HFFc6 (cell line): ENCODE data around the gene G2E3. TPM values are rescaled to one million over a fixed set of nuclear protein-coding genes. Genes with fewer than 3 reads are reported as not detected.

Source experiments
- DNase-seq: peaks from one replicate; pipeline ENCODE4 v3.0.0-alpha.2; 2018
- H3K27ac Mint-ChIP-seq: 2 replicates; pipeline ENCODE4 v1.8.0; 2020; ENCODE audit warnings: mild to moderate bottlenecking, mixed read lengths
- H3K27me3 Mint-ChIP-seq: 2 replicates; pipeline ENCODE4 v1.8.0; 2021; ENCODE audit warnings: mild to moderate bottlenecking, moderate library complexity, mixed read lengths; ENCODE audit not compliant: insufficient read depth
- H3K36me3 Mint-ChIP-seq: 2 replicates; pipeline ENCODE4 v1.8.0; 2021; ENCODE audit warnings: low read depth, mixed read lengths
- H3K4me1 Mint-ChIP-seq: 2 replicates; pipeline ENCODE4 v1.8.0; 2020; ENCODE audit warnings: low read depth, mixed read lengths
- H3K4me3 Mint-ChIP-seq: 2 replicates; pipeline ENCODE4 v1.8.0; 2020; ENCODE audit warnings: mild to moderate bottlenecking, moderate library complexity, mixed read lengths
- H3K9me3 Mint-ChIP-seq: 2 replicates; pipeline ENCODE4 v1.8.0; 2020; ENCODE audit warnings: mild to moderate bottlenecking, mixed read lengths
- total RNA-seq, 6 experiments: library from RNA; stranded (reverse); fragmentation: NEBNext Ultra II Directional; extraction: Animal tissue kit (Norgen Biotek cat#: 25700); gene quantifications; 2 replicates in 1 of 6; 3 replicates in 5 of 6; pipeline ENCODE4 v1.2.3, GENCODE V29; 2021
- TF ChIP-seq, protein P1 (sequence below): fragments of 200-600 bp; sonication (generic); IDR thresholded peaks from 2 replicates; pipeline ENCODE4 v1.5.0; 2021; ENCODE audit warnings: antibody characterized with exemption, mild to moderate bottlenecking

G2E3 gene
- total RNA-seq, 6 experiments from 2014 or later = 26.1 to 34.7 (median 27.3) TPM

DNA sequence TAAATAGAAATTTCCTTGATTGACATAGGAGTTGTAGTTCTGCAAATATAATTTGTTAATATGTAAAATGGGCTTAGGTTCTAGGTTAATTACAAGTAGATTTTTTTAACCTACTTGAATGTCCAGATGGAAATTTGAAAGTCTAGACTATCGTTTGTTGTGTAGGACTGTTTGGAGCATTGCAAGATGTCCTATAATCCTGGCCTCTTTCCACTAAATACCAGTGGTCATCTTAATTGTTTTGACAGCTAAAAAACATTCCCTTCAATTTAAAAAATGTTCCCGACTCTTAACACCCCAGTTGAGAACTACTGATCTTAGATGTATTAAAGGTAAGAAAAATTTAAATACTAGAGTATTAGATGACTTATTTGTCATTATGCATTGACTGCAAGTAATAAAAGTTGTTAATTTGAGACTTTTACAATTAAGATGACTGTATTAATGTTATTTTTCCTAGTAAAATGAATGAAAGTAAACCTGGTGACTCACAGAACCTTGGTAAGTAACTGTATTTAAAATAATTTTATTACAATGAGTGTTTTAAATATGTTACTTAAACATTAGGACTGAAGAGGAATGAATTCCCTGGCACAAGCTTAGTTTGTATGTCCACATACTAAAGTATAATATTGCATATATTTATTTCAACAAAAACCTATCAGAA, 21.8 kb downstream of the G2E3 start:
- peaks cover 40% of the 10 kb centered on the region for H3K36me3 Mint-ChIP-seq
- H3K27ac Mint-ChIP-seq = no peak overlapping the region; the same call in 1 of the 2 replicates
- H3K27me3 Mint-ChIP-seq = no peaks in the 10 kb centered on the region; the same call in none of the 2 replicates
- H3K9me3 Mint-ChIP-seq = peaks cover 6% of the 10 kb centered on the region
- no peak overlapping the region for H3K4me3 Mint-ChIP-seq
- TF ChIP-seq, protein P1, sequence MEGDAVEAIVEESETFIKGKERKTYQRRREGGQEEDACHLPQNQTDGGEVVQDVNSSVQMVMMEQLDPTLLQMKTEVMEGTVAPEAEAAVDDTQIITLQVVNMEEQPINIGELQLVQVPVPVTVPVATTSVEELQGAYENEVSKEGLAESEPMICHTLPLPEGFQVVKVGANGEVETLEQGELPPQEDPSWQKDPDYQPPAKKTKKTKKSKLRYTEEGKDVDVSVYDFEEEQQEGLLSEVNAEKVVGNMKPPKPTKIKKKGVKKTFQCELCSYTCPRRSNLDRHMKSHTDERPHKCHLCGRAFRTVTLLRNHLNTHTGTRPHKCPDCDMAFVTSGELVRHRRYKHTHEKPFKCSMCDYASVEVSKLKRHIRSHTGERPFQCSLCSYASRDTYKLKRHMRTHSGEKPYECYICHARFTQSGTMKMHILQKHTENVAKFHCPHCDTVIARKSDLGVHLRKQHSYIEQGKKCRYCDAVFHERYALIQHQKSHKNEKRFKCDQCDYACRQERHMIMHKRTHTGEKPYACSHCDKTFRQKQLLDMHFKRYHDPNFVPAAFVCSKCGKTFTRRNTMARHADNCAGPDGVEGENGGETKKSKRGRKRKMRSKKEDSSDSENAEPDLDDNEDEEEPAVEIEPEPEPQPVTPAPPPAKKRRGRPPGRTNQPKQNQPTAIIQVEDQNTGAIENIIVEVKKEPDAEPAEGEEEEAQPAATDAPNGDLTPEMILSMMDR = no peak
- peaks cover 49% of the 10 kb centered on the region for H3K4me1 Mint-ChIP-seq
- DNase-seq = no peak

DNA sequence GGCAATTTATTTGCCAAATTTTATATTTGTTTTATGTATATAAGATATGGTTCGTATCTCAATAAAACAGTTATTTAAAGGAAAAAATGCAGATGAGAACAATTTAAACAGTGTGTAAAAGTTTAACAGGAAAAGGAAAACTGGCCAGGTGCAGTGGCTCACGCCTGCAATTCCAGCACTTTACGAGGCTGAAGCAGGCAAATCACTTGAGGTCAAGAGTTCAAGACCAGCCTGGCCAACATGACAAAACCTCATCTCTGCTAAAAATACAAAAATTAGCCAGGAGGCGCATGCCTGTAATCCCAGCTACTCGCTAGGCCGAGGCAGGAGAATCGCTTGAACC, 22.3 kb downstream of the G2E3 start:
- peaks cover 44% of the 10 kb centered on the region for H3K4me1 Mint-ChIP-seq
- peaks cover 6% of the 10 kb centered on the region for H3K9me3 Mint-ChIP-seq
- peaks cover 40% of the 10 kb centered on the region for H3K36me3 Mint-ChIP-seq
- H3K27me3 Mint-ChIP-seq = no peaks in the 10 kb centered on the region; the same call in none of the 2 replicates
- DNase-seq = no peak
- H3K27ac Mint-ChIP-seq = no peak overlapping the region
- no peak overlapping the region for H3K4me3 Mint-ChIP-seq
- TF ChIP-seq, protein P1 = no peak

DNA sequence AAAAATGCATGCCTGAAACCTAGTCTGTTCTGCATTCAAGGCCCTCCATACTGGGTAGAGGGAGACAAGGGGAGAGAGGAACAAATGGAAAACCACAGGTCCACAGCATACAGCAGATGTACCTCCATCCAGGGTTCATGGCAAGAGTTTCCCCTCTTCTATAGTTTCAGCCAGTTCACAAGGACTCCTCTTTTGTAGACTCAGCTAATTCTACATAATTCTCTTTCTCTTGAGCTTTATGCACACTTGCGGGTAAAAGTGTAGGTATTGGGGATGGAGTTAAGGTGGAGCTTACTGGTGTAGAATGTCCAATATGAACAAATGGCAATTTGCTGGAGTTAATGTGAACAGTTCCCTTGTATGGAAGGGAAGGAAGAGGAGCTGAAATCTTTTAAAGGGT, 23.4 kb downstream of the G2E3 start:
- TF ChIP-seq, protein P1 = no peak
- Mint-ChIP-seq H3K36me3 (peaks cover 40% of the 10 kb centered on the region), H3K4me3 (no peak overlapping the region), H3K27me3 (no peaks in the 10 kb centered on the region; the same call in none of the 2 replicates), H3K9me3 (peaks cover 6% of the 10 kb centered on the region), H3K4me1 (peaks cover 35% of the 10 kb centered on the region), H3K27ac (no peak overlapping the region)
- no peak for DNase-seq

DNA sequence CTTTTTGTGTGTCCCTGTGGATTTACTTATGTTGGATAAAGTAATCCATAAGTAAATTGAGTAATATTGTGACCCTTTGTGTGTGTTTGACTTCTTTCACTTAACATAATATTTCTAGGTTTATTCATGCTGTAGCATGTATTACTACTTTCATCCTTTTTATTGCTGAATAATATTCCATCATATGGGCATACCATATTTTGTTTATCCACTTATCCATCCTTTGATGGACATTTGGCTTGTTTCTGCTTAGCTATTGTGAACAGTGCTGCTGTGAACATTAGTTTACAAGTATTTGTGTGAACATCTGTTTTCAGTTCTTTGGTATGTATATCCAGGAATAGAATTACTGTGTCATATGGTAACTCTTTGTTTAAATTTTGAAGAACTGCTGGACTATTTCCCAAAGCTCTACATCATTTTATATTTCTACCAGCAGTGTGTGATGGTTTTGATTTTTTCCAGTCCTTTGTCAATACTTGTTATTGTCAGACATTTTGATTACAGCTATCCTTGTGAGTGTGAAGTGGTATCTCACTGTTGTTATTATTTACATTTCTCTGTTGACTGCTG, 25.2 kb downstream of the G2E3 start:
- Mint-ChIP-seq H3K4me1 (peaks cover 29% of the 10 kb centered on the region), H3K36me3 (peaks cover 44% of the 10 kb centered on the region), H3K9me3 (peaks cover 6% of the 10 kb centered on the region), H3K27me3 (no peaks in the 10 kb centered on the region; the same call in none of the 2 replicates), H3K4me3 (no peak overlapping the region), H3K27ac (no peak overlapping the region)
- DNase-seq = no peak
- TF ChIP-seq, protein P1 = no peak

- TF ChIP-seq, protein P1 = no peak
- Mint-ChIP-seq H3K27me3 (no peaks in the 10 kb centered on the region; the same call in none of the 2 replicates), H3K4me1 (peaks cover 36% of the 10 kb centered on the region), H3K4me3 (no peak overlapping the region), H3K36me3 (peaks cover 55% of the 10 kb centered on the region), H3K27ac (no peak overlapping the region), H3K9me3 (peaks cover 6% of the 10 kb centered on the region)
- no peak for DNase-seq
Observed at GRCh38 chr14:30585204-30585603, 26.2 kb downstream of the G2E3 start.
